Lung (tissue), 12 donors: ENCODE results near the gene ELF5. TPM values are rescaled to one million over a fixed set of nuclear protein-coding genes. Genes with fewer than 3 reads are reported as not detected.
A peak's percentile ranks its signal among the peaks of the same experiment; 100 is the strongest.

ENCODE experiments used
- ATAC-seq: fragments of 200-7000 bp; cut with Tn5 transposase; one replicate; pipeline ENCODE4 v1.9.1; 2020; ENCODE audit warnings: moderate number of reproducible peaks; ENCODE audit not compliant: insufficient read depth, low FRiP score
- DNase-seq, 3 donors: peaks; one replicate each; pipeline ENCODE4 v3.0.0-alpha.2; 2013 to 2017
- H3K27ac ChIP-seq, 2 donors: one replicate each; pipeline ENCODE4 v1.5.1; 2013; ENCODE audit warnings: mild to moderate bottlenecking in 2 of 2, moderate library complexity in 2 of 2, control low read depth in 1 of 2, inconsistent platforms in 1 of 2, low read depth in 1 of 2, low read length in 1 of 2
- H3K27me3 ChIP-seq, 3 donors: one replicate each; pipeline ENCODE4 v1.5.1; 2013; ENCODE audit warnings: low read length in 2 of 3; ENCODE audit not compliant: control insufficient read depth in 3 of 3, insufficient read depth in 3 of 3
- H3K36me3 ChIP-seq, 4 donors: one replicate each; pipeline ENCODE4 v1.5.1; 2013; ENCODE audit warnings: low read length in 4 of 4, mild to moderate bottlenecking in 1 of 4, moderate library complexity in 1 of 4; ENCODE audit not compliant: control insufficient read depth in 4 of 4, insufficient read depth in 4 of 4
- H3K4me1 ChIP-seq, 5 donors: one replicate each; pipeline ENCODE4 v1.5.1; 2013; ENCODE audit warnings: low read length in 5 of 5, mild to moderate bottlenecking in 2 of 5, moderate library complexity in 1 of 5; ENCODE audit not compliant: control insufficient read depth in 5 of 5, insufficient read depth in 5 of 5
- H3K4me3 ChIP-seq: one replicate; pipeline ENCODE4 v1.5.1; 2013; ENCODE audit warnings: mild to moderate bottlenecking, control low read depth, moderate library complexity
- H3K9ac ChIP-seq, 2 donors: one replicate each; pipeline ENCODE4 v1.5.1; 2013; ENCODE audit warnings: low read length in 2 of 2, control low read depth in 1 of 2; ENCODE audit not compliant: insufficient read depth in 1 of 2
- H3K9me3 ChIP-seq, 4 donors: one replicate each; pipeline ENCODE4 v1.5.1; 2013; ENCODE audit warnings: low read length in 3 of 4, mild to moderate bottlenecking in 1 of 4, moderate library complexity in 1 of 4; ENCODE audit not compliant: control insufficient read depth in 4 of 4, insufficient read depth in 3 of 4
- CTCF ChIP-seq: IDR thresholded peaks from 2 replicates; pipeline ENCODE4 v1.5.1; 2012; ENCODE audit warnings: mild to moderate bottlenecking; ENCODE audit errors: control extremely low read depth, extremely low read depth
- WGBS, 2 donors: extraction: QIAGEN DNeasy Blood & Tissue Kit; methylation state at CpG; one replicate each; pipeline ENCODE4 v1.1.7; 2013; 5-methylcytosine and 5-hydroxymethylcytosine counted together
- polyA plus RNA-seq, 2 donors: library from polyadenylated mRNA; stranded (reverse); fragments of 200-250 nt; gene quantifications; one replicate each; pipeline ENCODE4 v1.2.1, GENCODE V29; 2013
- total RNA-seq, 2 donors: library from RNA; depleted of rRNA in 1 of 2; stranded (reverse); fragments of >200 nt in 1 of 2; gene quantifications; one replicate each; pipeline ENCODE4 v1.2.1, GENCODE V29; 2014 to 2021
- donor health status: control.
- donor health status: control.
- donor health status: Bipolar disorder and iron deficiency.
- donor health status: healthy.
- donor health status: DM: yes; HTN: yes; CAD: no.

Gene ELF5
- total and polyA plus RNA-seq, 4 donors = 1.4 to 24.6 (median 7.2) TPM

GRCh38 chr11:34512840-34513681 is 533 bp downstream of the ELF5 start:
- H3K9me3 ChIP-seq = no peaks in the 10 kb centered on the region
- ATAC-seq (peak; percentile 92), DNase-seq (peak; percentile 50 to 70 (median 59))
- no peak overlapping the region for H3K4me3 ChIP-seq
- no peaks in the 10 kb centered on the region for H3K36me3 ChIP-seq
- H3K9ac ChIP-seq = no peak overlapping the region
- WGBS, 2 donors = 69% methylated on average over 24 of the region's 24 CpGs
- H3K27ac ChIP-seq = no peak overlapping the region
- H3K4me1 ChIP-seq = peaks cover 0 to 16% (median 4%) of the 10 kb centered on the region in 5 donors
- peak; percentile 21 for TF ChIP-seq CTCF
- H3K27me3 ChIP-seq = no peaks in the 10 kb centered on the region

- Histone ChIP-seq H3K4me3 (no peak overlapping the region), H3K27ac (no peak overlapping the region), H3K27me3 (no peaks in the 10 kb centered on the region), H3K9ac (no peak overlapping the region), H3K36me3 (no peaks in the 10 kb centered on the region), H3K4me1 (peaks cover 0 to 23% (median 5%) of the 10 kb centered on the region in 5 donors), H3K9me3 (no peaks in the 10 kb centered on the region)
- no peak for TF ChIP-seq CTCF
- DNase-seq (no peak), ATAC-seq (no peak)
- 94 to 98% methylated on average over 2 of the region's 2 CpGs for WGBS, 2 donors
Observed at GRCh38 chr11:34510673-34511072, 2.9 kb downstream of the ELF5 start.

- H3K27ac ChIP-seq = no peak overlapping the region
- DNase-seq (peak in 1 of 3 donors; percentile 55), ATAC-seq (no peak)
- H3K9me3 ChIP-seq = no peaks in the 10 kb centered on the region
- peaks cover 0 to 23% (median 5%) of the 10 kb centered on the region in 5 donors for H3K4me1 ChIP-seq
- no peak for TF ChIP-seq CTCF
- no peak overlapping the region for H3K4me3 ChIP-seq
- no peaks in the 10 kb centered on the region for H3K27me3 ChIP-seq
- H3K36me3 ChIP-seq = no peaks in the 10 kb centered on the region
- no peak overlapping the region for H3K9ac ChIP-seq
Observed at GRCh38 chr11:34510218-34510617, 3.4 kb downstream of the ELF5 start.
